ENCODE data around the gene CCDC102A.
A peak's percentile ranks its signal among the peaks of the same experiment; 100 is the strongest.

CCDC102A gene

DNA sequence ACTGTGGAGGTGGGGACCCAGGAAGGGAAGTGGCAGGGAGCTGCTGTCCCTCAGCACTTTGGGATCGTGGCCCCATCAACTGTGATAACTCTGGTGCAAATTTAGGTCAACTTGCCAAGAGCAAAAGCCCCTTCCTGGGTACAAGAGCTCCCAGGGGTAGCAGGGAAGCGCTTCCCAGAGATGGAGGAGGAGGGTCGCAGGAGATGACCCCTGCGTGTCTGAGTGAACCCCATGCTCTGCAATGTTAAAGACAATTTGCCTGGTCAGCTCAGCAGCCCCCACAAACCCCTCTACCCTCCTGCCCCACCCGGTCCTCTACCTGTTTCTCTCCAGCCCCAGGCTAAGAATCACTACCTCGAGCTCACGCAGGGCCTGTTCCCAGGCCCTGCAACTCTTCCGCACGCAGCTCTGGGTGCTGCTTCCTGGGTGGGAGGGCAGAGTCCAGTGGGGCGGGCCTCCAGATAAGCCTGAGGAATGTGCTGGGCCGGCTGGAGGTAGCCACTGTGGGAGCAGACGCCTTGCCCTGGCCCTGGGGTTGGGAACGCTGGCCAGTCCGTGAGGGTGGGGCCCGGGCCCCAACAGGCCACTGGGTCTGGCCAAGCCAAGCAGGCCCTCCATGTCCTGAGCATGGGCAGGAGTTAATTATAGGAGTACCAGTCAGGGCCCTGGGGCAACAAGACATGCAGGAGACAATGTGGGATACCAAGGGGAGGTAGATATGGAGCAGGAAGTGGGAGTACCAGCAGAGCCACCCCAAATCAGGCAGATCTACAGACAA lies 56.2 kb downstream of the CCDC102A start:
- TF ChIP-seq, protein P1, sequence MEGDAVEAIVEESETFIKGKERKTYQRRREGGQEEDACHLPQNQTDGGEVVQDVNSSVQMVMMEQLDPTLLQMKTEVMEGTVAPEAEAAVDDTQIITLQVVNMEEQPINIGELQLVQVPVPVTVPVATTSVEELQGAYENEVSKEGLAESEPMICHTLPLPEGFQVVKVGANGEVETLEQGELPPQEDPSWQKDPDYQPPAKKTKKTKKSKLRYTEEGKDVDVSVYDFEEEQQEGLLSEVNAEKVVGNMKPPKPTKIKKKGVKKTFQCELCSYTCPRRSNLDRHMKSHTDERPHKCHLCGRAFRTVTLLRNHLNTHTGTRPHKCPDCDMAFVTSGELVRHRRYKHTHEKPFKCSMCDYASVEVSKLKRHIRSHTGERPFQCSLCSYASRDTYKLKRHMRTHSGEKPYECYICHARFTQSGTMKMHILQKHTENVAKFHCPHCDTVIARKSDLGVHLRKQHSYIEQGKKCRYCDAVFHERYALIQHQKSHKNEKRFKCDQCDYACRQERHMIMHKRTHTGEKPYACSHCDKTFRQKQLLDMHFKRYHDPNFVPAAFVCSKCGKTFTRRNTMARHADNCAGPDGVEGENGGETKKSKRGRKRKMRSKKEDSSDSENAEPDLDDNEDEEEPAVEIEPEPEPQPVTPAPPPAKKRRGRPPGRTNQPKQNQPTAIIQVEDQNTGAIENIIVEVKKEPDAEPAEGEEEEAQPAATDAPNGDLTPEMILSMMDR (conservative IDR thresholded peaks at IDR 0.05; ENCODE audit: low read length), result no peak
- peak overlapping the region; percentile 58 for H3K4me3 ChIP-seq (ENCODE audit: low read length)
- DNase-seq (ENCODE audit: low read depth), result peak; percentile 69

DNA sequence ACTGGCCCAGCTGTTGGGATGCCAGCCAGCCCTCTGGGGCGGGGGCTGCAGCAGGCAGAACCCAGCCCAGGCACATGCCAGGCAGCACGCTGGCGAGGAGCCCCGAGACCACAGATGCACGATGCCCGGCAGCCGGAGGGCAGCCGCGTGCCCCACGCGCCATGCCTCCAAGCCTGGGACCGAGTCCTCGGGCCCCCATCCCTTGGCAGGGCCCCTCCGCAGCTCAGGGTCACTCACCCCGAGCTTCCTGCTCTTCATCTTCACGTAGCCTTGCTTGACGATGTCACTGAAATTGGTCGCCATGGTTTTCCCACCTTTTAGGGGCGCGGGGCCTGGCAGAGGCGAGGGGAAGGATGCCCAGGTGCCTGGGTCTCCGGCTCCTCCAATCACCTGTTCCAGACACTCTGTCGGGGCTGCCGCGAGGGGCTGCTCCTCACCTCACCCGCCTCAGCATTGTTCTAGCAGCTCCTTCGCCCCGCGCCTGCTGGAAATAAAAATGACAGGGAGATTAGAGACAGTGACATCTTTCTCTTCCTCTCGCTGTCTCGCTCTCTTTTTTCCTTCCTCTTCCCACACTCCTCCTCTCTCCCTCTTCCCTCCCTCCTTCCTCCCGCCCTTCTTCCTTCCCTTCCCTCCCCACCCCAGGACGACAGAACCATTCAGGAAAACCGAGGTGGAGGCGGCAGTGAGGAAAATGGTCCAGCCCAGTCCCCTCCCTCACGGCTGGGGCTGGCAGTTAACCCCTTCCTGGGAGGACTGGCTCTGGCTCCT lies 57.0 kb downstream of the CCDC102A start:
- peak; percentile 54 for DNase-seq (ENCODE audit: low read depth)
- peak overlapping the region; percentile 58 for H3K4me3 ChIP-seq (ENCODE audit: low read length)

DNA sequence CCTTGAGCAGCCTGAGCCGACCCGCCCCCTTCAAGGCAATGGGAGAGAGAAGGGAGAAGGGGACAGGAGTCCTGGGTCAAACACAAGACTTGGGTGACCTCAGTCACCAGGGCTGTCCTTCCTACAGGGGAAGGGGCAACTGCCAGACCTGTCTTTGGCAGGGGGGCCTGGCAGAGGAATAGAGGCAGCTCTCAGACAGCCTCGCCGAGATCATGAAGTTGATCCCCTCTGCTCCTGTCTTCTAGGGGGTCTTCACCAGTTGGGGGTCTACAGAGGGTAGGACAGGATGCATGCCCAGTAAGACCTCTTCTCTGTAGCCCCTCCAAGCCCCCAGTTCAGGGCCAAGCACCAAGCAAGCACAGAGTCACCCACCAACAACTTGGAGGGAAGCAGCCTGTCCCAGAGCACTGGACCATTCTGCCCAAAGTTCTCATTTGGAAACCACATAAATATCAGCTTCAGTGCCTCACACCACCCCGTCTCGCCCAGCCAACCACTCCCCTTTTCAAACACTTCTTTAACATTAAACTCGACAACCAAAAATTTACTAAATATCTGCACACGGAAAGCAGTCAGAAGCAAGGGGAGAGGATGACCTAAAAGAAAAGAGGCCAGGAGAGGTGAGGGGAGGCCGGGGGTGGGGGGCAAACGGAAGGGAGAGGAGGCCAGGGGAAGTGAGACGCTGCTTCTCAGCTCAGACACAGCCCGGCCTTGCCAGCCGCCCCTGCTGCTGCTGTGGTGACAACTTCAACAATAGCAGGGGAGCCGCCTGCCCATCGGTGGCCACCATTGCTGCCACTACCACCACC lies 57.8 kb downstream of the CCDC102A start:
- TF ChIP-seq, protein P1 (conservative IDR thresholded peaks at IDR 0.05; ENCODE audit: low read length), result no peak
- DNase-seq (ENCODE audit: low read depth), result no peak
- H3K4me3 ChIP-seq (ENCODE audit: low read length), result peak overlapping the region; percentile 58

More for the DNA sequence above, 57.0 kb downstream of the CCDC102A start:
- TF ChIP-seq, protein P1 (conservative IDR thresholded peaks at IDR 0.05; ENCODE audit: low read length), result no peak

DNA sequence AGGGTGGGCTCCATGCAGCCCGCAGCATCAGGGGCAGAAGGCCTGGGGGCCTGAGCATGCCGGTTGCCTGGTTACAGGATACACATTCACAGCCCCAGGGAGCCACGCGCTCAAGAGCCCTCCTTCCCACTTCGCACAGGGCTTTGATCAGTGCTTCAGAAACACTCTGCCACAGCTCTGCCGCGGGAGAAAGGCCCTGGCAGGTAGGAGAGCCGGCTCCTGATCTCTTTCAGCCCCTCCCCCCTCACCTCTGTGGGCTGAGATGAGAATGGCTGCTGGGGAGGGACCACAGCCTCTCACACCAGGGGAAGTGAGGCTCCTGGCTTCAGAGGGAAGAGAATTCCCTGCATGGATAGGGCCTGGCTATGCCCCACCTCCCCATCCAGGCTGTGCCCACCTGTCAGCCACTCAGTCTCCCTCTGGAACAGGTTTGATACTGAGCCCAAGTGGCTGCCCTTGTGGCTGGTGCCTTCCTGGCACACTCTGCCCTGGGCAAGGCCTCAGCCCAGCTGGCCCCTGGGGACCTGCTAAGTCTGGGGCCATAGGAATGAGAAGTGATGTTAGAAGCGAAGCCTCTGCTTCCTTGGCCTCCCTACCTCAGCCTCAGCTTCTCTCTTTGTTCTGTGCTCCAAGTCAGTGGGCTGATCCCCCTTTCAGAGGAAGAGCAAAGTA lies 58.7 kb downstream of the CCDC102A start:
- no peak for DNase-seq (ENCODE audit: low read depth)
- TF ChIP-seq, protein P1 (conservative IDR thresholded peaks at IDR 0.05; ENCODE audit: low read length), result no peak

DNA sequence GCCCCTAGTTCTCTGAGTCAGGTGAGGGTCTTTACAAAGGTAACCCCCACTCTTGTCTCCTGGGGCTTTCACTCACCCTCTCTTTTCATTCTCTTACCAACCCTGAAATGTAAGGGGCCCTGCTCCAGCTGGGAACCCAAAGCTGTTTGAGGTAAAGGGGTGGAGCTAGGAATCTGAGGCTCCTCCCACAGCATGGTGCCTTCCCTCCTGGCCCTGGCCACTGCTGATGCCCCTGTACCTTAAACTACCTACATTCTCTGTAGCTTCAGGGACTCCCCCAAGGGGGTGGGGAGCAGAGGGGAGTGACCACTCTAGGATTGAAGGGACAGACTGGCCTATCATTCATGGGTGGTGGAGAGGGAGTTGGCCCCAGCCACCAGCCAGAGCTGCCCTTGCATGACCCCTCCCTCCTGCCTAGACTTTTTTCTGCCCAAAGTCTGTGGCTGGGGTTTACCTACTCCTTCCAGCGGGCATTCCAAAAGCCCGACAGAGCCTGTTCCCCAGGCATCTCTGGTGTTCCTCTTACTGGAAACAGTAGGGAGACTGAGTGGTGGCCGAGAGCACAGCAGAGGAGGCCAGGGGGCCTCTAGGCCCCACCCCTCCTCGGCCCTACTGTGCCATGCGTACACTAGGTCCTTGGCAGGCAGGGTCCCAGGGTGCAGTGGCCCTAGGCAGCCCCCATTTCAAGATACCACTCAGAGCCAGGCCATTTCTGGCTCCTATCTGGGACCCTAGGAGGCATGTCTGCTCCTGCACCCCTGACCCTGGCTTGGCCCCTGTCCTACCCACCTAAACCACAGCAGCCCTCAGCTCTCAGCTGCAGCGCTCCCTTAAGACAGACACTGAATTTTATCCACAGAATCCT lies 59.6 kb downstream of the CCDC102A start:
- no peak for DNase-seq (ENCODE audit: low read depth)
- no peak overlapping the region for H3K4me3 ChIP-seq (ENCODE audit: low read length)
- TF ChIP-seq, protein P1 (conservative IDR thresholded peaks at IDR 0.05; ENCODE audit: low read length), result no peak

More for the DNA sequence above, 58.7 kb downstream of the CCDC102A start:
- no peak overlapping the region for H3K4me3 ChIP-seq (ENCODE audit: low read length)
